Mucosa of rectum (tissue), 2 donors: ENCODE results near the gene RALGDS.
"Not testable (repeated sequence)": the region's sequence is repeated elsewhere in the genome, so short reads cannot be mapped to it uniquely, and the experiment has no call there.

Source experiments
- H3K27ac ChIP-seq, 2 donors: one replicate each; pipeline ENCODE4 v1.7.0; 2013; ENCODE audit warnings: inconsistent platforms in 2 of 2, low read depth in 2 of 2, low read length in 2 of 2
- H3K27me3 ChIP-seq, 2 donors: one replicate each; pipeline ENCODE4 v1.7.0; 2013; ENCODE audit warnings: low read length in 2 of 2; ENCODE audit not compliant: control insufficient read depth in 2 of 2, insufficient read depth in 2 of 2
- H3K36me3 ChIP-seq, 2 donors: one replicate each; pipeline ENCODE4 v1.7.0; 2013; ENCODE audit warnings: low read length in 2 of 2; ENCODE audit not compliant: control insufficient read depth in 2 of 2, insufficient read depth in 2 of 2
- H3K4me1 ChIP-seq, 2 donors: one replicate each; pipeline ENCODE4 v1.7.0; 2013; ENCODE audit warnings: low read length in 2 of 2, mild to moderate bottlenecking in 1 of 2; ENCODE audit not compliant: control insufficient read depth in 2 of 2, insufficient read depth in 2 of 2
- H3K4me3 ChIP-seq, 2 donors: one replicate each; pipeline ENCODE4 v1.7.0; 2013; ENCODE audit warnings: low read length in 2 of 2
- H3K9ac ChIP-seq, 2 donors: one replicate each; pipeline ENCODE4 v1.7.0; 2013; ENCODE audit warnings: low read length in 2 of 2, low read depth in 1 of 2, mild to moderate bottlenecking in 1 of 2
- H3K9me3 ChIP-seq, 2 donors: one replicate each; pipeline ENCODE4 v1.7.0; 2013; ENCODE audit warnings: low read length in 2 of 2; ENCODE audit not compliant: control insufficient read depth in 2 of 2
- donor health status: healthy.
- donor health status: Normal muscosa, but diverticular disease.

Gene RALGDS

GRCh38 chr9:133066181-133066983, 54.7 kb downstream of the RALGDS start:
- no peak overlapping the region for H3K9ac ChIP-seq
- H3K27ac ChIP-seq, result no peak overlapping the region
- H3K36me3 ChIP-seq, result no peaks in the 10 kb centered on the region
- H3K4me3 ChIP-seq, result no peak overlapping the region
- H3K4me1 ChIP-seq, result no peaks in the 10 kb centered on the region
- H3K27me3 ChIP-seq, result no peaks in the 10 kb centered on the region
- H3K9me3 ChIP-seq, result no peaks in the 10 kb centered on the region

DNA sequence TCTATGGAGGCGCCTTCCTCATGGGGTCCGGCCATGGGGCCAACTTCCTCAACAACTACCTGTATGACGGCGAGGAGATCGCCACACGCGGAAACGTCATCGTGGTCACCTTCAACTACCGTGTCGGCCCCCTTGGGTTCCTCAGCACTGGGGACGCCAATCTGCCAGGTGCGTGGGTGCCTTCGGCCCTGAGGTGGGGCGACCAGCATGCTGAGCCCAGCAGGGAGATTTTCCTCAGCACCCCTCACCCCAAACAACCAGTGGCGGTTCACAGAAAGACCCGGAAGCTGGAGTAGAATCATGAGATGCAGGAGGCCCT, 56.0 kb downstream of the RALGDS start:
- no peak overlapping the region for H3K9ac ChIP-seq
- H3K4me3 ChIP-seq, result no peak overlapping the region
- H3K4me1 ChIP-seq, result no peaks in the 10 kb centered on the region
- no peak overlapping the region for H3K27ac ChIP-seq
- no peaks in the 10 kb centered on the region for H3K36me3 ChIP-seq
- no peaks in the 10 kb centered on the region for H3K9me3 ChIP-seq
- no peaks in the 10 kb centered on the region for H3K27me3 ChIP-seq

DNA sequence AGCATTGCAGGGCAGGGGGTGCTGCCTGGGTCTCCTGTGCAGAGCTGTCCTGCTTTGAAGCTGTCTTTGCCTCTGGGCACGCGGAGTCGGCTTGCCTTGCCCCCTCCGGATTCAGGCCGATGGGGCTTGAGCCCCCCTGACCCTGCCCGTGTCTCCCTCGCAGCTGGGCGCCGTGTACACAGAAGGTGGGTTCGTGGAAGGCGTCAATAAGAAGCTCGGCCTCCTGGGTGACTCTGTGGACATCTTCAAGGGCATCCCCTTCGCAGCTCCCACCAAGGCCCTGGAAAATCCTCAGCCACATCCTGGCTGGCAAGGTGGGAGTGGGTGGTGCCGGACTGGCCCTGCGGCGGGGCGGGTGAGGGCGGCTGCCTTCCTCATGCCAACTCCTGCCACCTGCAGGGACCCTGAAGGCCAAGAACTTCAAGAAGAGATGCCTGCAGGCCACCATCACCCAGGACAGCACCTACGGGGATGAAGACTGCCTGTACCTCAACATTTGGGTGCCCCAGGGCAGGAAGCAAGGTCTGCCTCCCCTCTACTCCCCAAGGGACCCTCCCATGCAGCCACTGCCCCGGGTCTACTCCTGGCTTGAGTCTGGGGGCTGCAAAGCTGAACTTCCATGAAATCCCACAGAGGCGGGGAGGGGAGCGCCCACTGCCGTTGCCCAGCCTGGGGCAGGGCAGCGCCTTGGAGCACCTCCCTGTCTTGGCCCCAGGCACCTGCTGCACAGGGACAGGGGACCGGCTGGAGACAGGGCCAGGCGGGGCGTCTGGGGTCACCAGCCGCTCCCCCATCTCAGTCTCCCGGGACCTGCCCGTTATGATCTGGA, 56.6 kb downstream of the RALGDS start:
- Histone ChIP-seq H3K4me1 (no peaks in the 10 kb centered on the region), H3K9me3 (no peaks in the 10 kb centered on the region), H3K27me3 (no peaks in the 10 kb centered on the region), H3K9ac (no peak overlapping the region), H3K4me3 (no peak overlapping the region), H3K27ac (no peak overlapping the region), H3K36me3 (no peaks in the 10 kb centered on the region)

- H3K4me1 ChIP-seq, result no peaks in the 10 kb centered on the region
- peaks cover 0 to 2% of the 10 kb centered on the region in 2 donors for H3K36me3 ChIP-seq
- no peak overlapping the region for H3K27ac ChIP-seq
- no peak overlapping the region for H3K9ac ChIP-seq
- no peaks in the 10 kb centered on the region for H3K9me3 ChIP-seq
- no peak overlapping the region for H3K4me3 ChIP-seq
- no peaks in the 10 kb centered on the region for H3K27me3 ChIP-seq
Measured at GRCh38 chr9:133063500-133064231, 57.4 kb downstream of the RALGDS start.

GRCh38 chr9:133063159-133063499, 57.9 kb downstream of the RALGDS start:
- H3K4me3 ChIP-seq, result no peak overlapping the region
- H3K27ac ChIP-seq, result no peak overlapping the region

GRCh38 chr9:133062569-133062968, 58.5 kb downstream of the RALGDS start:
- not testable (repeated sequence) for H3K36me3 ChIP-seq, H3K4me3 ChIP-seq, H3K9me3 ChIP-seq, H3K27ac ChIP-seq, H3K27me3 ChIP-seq, H3K9ac ChIP-seq, H3K4me1 ChIP-seq

More at GRCh38 chr9:133063159-133063499, 57.9 kb downstream of the RALGDS start:
- Histone ChIP-seq H3K36me3 (peaks cover 0 to 4% of the 10 kb centered on the region in 2 donors), H3K4me1 (no peaks in the 10 kb centered on the region), H3K9me3 (no peaks in the 10 kb centered on the region), H3K9ac (no peak overlapping the region), H3K27me3 (no peaks in the 10 kb centered on the region)

DNA sequence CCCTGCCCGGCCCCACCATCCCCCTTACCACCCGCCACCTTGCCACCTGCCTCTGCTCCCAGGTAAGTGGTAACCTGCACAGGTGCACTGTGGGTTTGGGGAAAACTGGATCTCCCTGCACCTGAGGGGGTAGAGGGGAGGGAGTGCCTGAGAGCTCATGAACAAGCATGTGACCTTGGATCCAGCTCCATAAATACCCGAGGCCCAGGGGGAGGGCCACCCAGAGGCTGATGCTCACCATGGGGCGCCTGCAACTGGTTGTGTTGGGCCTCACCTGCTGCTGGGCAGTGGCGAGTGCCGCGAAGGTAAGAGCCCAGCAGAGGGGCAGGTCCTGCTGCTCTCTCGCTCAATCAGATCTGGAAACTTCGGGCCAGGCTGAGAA, 59.3 kb downstream of the RALGDS start, which contains the start of gene CEL:
CEL (plus strand) TSS at position 218 of the 382 bp plus-strand sequence; CDS start at position 240, 22 bp downstream.
- not testable (repeated sequence) for H3K27ac ChIP-seq, H3K36me3 ChIP-seq, H3K27me3 ChIP-seq, H3K4me3 ChIP-seq, H3K9me3 ChIP-seq, H3K4me1 ChIP-seq, H3K9ac ChIP-seq

- peaks cover 10 to 11% of the 10 kb centered on the region in 2 donors for H3K36me3 ChIP-seq
- not testable (repeated sequence) for H3K9ac ChIP-seq, H3K9me3 ChIP-seq, H3K27ac ChIP-seq, H3K4me3 ChIP-seq, H3K27me3 ChIP-seq, H3K4me1 ChIP-seq
Measured at GRCh38 chr9:133061019-133061763, 59.8 kb downstream of the RALGDS start.

DNA sequence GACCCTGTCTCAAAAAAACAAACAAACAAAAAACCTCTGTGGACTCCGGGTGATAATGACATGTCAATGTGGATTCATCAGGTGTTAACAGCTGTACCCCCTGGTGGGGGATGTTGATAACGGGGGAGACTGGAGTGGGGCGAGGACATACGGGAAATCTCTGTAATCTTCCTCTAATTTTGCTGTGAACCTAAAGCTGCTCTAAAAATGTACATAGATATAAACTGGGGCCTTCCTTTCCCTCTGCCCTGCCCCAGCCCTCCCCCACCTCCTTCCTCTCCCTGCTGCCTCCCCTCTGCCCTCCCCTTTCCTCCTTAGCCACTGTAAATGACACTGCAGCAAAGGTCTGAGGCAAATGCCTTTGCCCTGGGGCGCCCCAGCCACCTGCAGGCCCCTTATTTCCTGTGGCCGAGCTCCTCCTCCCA, 60.6 kb downstream of the RALGDS start:
- Histone ChIP-seq H3K27ac (no peak overlapping the region), H3K4me3 (no peak overlapping the region), H3K9me3 (no peaks in the 10 kb centered on the region), H3K9ac (no peak overlapping the region), H3K36me3 (peaks cover 16 to 18% of the 10 kb centered on the region in 2 donors), H3K4me1 (no peaks in the 10 kb centered on the region), H3K27me3 (no peaks in the 10 kb centered on the region)
